ENCODE data around the gene CLOCK.

The CLOCK gene

DNA sequence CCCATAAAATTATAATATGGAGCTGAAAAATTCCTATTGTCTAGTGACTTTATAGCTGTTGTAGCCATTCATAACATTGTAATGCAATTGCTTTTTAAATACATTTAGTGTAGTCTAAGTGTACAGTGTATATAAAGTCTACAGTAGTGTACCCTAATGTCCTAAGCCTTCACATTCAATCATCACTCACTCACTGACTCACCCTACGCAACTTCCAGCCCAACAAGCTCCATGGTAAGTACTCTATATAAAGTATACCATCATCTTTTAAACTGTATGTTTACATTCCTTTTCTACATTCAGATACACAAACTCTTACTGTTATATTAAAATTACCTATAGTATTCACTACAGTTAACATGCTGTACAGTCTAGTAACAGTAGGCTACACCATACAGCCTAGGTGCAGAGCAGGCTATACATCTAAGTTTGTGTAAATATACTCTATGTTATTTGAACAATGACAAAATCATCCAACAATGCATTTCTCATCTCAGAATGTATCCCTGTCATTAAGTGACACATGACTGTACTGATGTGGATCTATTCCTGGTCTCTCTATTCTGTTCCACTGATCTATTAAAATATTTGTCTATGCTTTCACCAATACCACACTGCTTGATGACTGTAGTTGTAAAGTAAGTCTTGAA lies 33.7 kb downstream of the CLOCK start:
- H3K36me3 ChIP-seq (ENCODE audit: control insufficient read depth in 2 of 2, insufficient read depth in 1 of 2, low read length in 2 of 2) = peaks cover 0 to 7% of the 10 kb centered on the region in 2 experiments; a peak in 1 of 3 replicates
- H3K9me3 ChIP-seq (ENCODE audit: control insufficient read depth, insufficient read depth, low read depth, low read length) = no peaks in the 10 kb centered on the region
- H3K4me1 ChIP-seq (ENCODE audit: control insufficient read depth, insufficient read depth, low read length) = no peaks in the 10 kb centered on the region
- ChIA-PET POLR2A (no interaction called here), CTCF (interaction anchor here (0.6 kb wide), 1 partner anchor 80 kb away, joined by 3 read pairs; no protein-coding TSS in a partner anchor)
- no peak overlapping the region for H3K27ac ChIP-seq (ENCODE audit: extremely low read depth, low read depth, low read length)
- H3K4me3 ChIP-seq (ENCODE audit: low read depth, low read length) = no peak overlapping the region
- TF ChIP-seq ZNF274 (IDR thresholded peaks at IDR 0.05; ENCODE audit: low read length) (no peak), ZNF274 (tag by site-specific recombination; IDR thresholded peaks at IDR 0.05; ENCODE audit: borderline replicate concordance) (no peak), ZNF433 (tag by site-specific recombination; IDR thresholded peaks at IDR 0.05; ENCODE audit: low read depth) (no peak), MYNN (tag by site-specific recombination; IDR thresholded peaks at IDR 0.05; ENCODE audit: borderline replicate concordance) (no peak), ZNF350 (tag by site-specific recombination; IDR thresholded peaks at IDR 0.05) (no peak), ZNF132 (tag by site-specific recombination; IDR thresholded peaks at IDR 0.05; ENCODE audit: borderline replicate concordance) (no peak), IKZF3 (tag by site-specific recombination; IDR thresholded peaks at IDR 0.05) (no peak), ZNF701 (tag by site-specific recombination; IDR thresholded peaks at IDR 0.05) (no peak), ZNF777 (tag by site-specific recombination; IDR thresholded peaks at IDR 0.05; ENCODE audit: borderline replicate concordance) (no peak), ZNF654 (tag by site-specific recombination; IDR thresholded peaks at IDR 0.05; ENCODE audit: low read depth) (no peak), ZNF558 (tag by site-specific recombination; IDR thresholded peaks at IDR 0.05) (no peak), ZBTB21 (tag by site-specific recombination; IDR thresholded peaks at IDR 0.05) (no peak), TRIM28 (IDR thresholded peaks at IDR 0.05; ENCODE audit: borderline replicate concordance, low read length) (no peak)
- TF ChIP-seq, protein P1, sequence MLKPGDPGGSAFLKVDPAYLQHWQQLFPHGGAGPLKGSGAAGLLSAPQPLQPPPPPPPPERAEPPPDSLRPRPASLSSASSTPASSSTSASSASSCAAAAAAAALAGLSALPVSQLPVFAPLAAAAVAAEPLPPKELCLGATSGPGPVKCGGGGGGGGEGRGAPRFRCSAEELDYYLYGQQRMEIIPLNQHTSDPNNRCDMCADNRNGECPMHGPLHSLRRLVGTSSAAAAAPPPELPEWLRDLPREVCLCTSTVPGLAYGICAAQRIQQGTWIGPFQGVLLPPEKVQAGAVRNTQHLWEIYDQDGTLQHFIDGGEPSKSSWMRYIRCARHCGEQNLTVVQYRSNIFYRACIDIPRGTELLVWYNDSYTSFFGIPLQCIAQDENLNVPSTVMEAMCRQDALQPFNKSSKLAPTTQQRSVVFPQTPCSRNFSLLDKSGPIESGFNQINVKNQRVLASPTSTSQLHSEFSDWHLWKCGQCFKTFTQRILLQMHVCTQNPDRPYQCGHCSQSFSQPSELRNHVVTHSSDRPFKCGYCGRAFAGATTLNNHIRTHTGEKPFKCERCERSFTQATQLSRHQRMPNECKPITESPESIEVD (tag by site-specific recombination; IDR thresholded peaks at IDR 0.05) = no peak
- TF ChIP-seq, protein P2, sequence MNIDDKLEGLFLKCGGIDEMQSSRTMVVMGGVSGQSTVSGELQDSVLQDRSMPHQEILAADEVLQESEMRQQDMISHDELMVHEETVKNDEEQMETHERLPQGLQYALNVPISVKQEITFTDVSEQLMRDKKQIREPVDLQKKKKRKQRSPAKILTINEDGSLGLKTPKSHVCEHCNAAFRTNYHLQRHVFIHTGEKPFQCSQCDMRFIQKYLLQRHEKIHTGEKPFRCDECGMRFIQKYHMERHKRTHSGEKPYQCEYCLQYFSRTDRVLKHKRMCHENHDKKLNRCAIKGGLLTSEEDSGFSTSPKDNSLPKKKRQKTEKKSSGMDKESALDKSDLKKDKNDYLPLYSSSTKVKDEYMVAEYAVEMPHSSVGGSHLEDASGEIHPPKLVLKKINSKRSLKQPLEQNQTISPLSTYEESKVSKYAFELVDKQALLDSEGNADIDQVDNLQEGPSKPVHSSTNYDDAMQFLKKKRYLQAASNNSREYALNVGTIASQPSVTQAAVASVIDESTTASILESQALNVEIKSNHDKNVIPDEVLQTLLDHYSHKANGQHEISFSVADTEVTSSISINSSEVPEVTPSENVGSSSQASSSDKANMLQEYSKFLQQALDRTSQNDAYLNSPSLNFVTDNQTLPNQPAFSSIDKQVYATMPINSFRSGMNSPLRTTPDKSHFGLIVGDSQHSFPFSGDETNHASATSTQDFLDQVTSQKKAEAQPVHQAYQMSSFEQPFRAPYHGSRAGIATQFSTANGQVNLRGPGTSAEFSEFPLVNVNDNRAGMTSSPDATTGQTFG (tag by site-specific recombination; IDR thresholded peaks at IDR 0.05; ENCODE audit: borderline replicate concordance) = no peak
- TF ChIP-seq, protein P3, sequence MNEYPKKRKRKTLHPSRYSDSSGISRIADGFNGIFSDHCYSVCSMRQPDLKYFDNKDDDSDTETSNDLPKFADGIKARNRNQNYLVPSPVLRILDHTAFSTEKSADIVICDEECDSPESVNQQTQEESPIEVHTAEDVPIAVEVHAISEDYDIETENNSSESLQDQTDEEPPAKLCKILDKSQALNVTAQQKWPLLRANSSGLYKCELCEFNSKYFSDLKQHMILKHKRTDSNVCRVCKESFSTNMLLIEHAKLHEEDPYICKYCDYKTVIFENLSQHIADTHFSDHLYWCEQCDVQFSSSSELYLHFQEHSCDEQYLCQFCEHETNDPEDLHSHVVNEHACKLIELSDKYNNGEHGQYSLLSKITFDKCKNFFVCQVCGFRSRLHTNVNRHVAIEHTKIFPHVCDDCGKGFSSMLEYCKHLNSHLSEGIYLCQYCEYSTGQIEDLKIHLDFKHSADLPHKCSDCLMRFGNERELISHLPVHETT (tag by site-specific recombination; IDR thresholded peaks at IDR 0.05) = no peak

- ChIA-PET CTCF (no interaction called here), POLR2A (no interaction called here)
- Histone ChIP-seq H3K36me3 (ENCODE audit: control insufficient read depth in 2 of 2, insufficient read depth in 1 of 2, low read length in 2 of 2) (peaks cover 0 to 7% of the 10 kb centered on the region in 2 experiments; a peak in 1 of 3 replicates), H3K4me1 (ENCODE audit: control insufficient read depth, insufficient read depth, low read length) (no peaks in the 10 kb centered on the region), H3K4me3 (ENCODE audit: low read depth, low read length) (no peak overlapping the region), H3K27ac (ENCODE audit: extremely low read depth, low read depth, low read length) (no peak overlapping the region), H3K9me3 (ENCODE audit: control insufficient read depth, insufficient read depth, low read depth, low read length) (no peaks in the 10 kb centered on the region)
- TF ChIP-seq IKZF3 (tag by site-specific recombination; IDR thresholded peaks at IDR 0.05) = no peak
- TF ChIP-seq ZNF664 (tag by site-specific recombination; IDR thresholded peaks at IDR 0.05) = peak; percentile 73; the same call in 1 of the 2 replicates
- peak; percentile 92 for TF ChIP-seq ZNF184 (tag by site-specific recombination; IDR thresholded peaks at IDR 0.05)
Measured at GRCh38 chr4:55512077-55512476, 34.6 kb downstream of the CLOCK start.

Measured in HEK293 (cell line).